ENCODE results near the gene PIP5K1C.

The PIP5K1C gene

GRCh38 chr19:3611841-3612240, 88.4 kb downstream of the PIP5K1C start:
- DNase-seq (ENCODE audit: low read depth, low spot score) = no peak

GRCh38 chr19:3610745-3611717, 89.2 kb downstream of the PIP5K1C start:
- no peak for DNase-seq (ENCODE audit: low read depth, low spot score)

- no peak for DNase-seq (ENCODE audit: low read depth, low spot score)
Measured at GRCh38 chr19:3609779-3610719, 90.2 kb downstream of the PIP5K1C start.

- DNase-seq (ENCODE audit: low read depth, low spot score) = no peak
Measured at GRCh38 chr19:3608750-3609322, 91.4 kb downstream of the PIP5K1C start.

GRCh38 chr19:3608079-3608641, 92.1 kb downstream of the PIP5K1C start:
- DNase-seq (ENCODE audit: low read depth, low spot score) = no peak

GRCh38 chr19:3607303-3608078, 92.8 kb downstream of the PIP5K1C start:
- peak; percentile 86 for DNase-seq (ENCODE audit: low read depth, low spot score)

GRCh38 chr19:3606690-3607289, 93.5 kb downstream of the PIP5K1C start, which contains the start of gene TBXA2R:
TBXA2R (minus strand) TSS chr19:3606875; CDS start chr19:3600634, 6,241 bp downstream.
- DNase-seq (ENCODE audit: low read depth, low spot score) = peak; percentile 55

GRCh38 chr19:3606174-3606689, 94.0 kb downstream of the PIP5K1C start:
- DNase-seq (ENCODE audit: low read depth, low spot score) = no peak

GRCh38 chr19:3605770-3606169, 94.5 kb downstream of the PIP5K1C start:
- DNase-seq (ENCODE audit: low read depth, low spot score) = no peak

GRCh38 chr19:3605361-3605760, 94.9 kb downstream of the PIP5K1C start:
- no peak for DNase-seq (ENCODE audit: low read depth, low spot score)

- no peak for DNase-seq (ENCODE audit: low read depth, low spot score)
Measured at GRCh38 chr19:3604987-3605343, 95.3 kb downstream of the PIP5K1C start.

GRCh38 chr19:3604227-3604986, 95.9 kb downstream of the PIP5K1C start:
- no peak for DNase-seq (ENCODE audit: low read depth, low spot score)

GRCh38 chr19:3603121-3603811, 97.0 kb downstream of the PIP5K1C start:
- DNase-seq (ENCODE audit: low read depth, low spot score) = peak; percentile 68

- no peak for DNase-seq (ENCODE audit: low read depth, low spot score)
Measured at GRCh38 chr19:3601021-3601420, 99.2 kb downstream of the PIP5K1C start.

- DNase-seq (ENCODE audit: low read depth, low spot score) = peak; percentile 57
Measured at GRCh38 chr19:3599776-3600187, 100.5 kb downstream of the PIP5K1C start.

GRCh38 chr19:3595521-3596061, 104.7 kb downstream of the PIP5K1C start:
- no peak for DNase-seq (ENCODE audit: low read depth, low spot score)

- DNase-seq (ENCODE audit: low read depth, low spot score) = peak; percentile 55
Measured at GRCh38 chr19:3593156-3593555, 107.1 kb downstream of the PIP5K1C start.

- DNase-seq (ENCODE audit: low read depth, low spot score) = no peak
Measured at GRCh38 chr19:3591876-3592613, 108.2 kb downstream of the PIP5K1C start.
